ENCODE measurements around the gene ARHGAP22.

- TF ChIP-seq CTCF (IDR thresholded peaks at IDR 0.05) (no peak), POLR2AphosphoS5 (IDR thresholded peaks at IDR 0.05; ENCODE audit: insufficient read depth in 1 of 2, low read depth in 1 of 2) (no peak)
These were observed 132.3 kb downstream of the ARHGAP22 start for GRCh38 chr10:48472501-48473069.

Measured in vagina (tissue), 2 donors.